ENCODE measurements around the gene PAPOLA. TPM values are rescaled to one million over a fixed set of nuclear protein-coding genes. Genes with fewer than 3 reads are reported as not detected.

PAPOLA gene
- total and polyA plus RNA-seq, 4 donors, result 62.2 to 285 (median 96.2) TPM

- no peak for DNase-seq
- Histone ChIP-seq H3K9ac (ENCODE audit: insufficient read depth in 1 of 2, low read length in 2 of 2) (no peak overlapping the region), H3K4me1 (ENCODE audit: control insufficient read depth in 5 of 5, insufficient read depth in 5 of 5, low read length in 5 of 5) (peaks cover 5 to 37% (median 6%) of the 10 kb centered on the region in 5 donors), H3K27ac (ENCODE audit: low read depth in 1 of 2, low read length in 1 of 2) (no peak overlapping the region), H3K27me3 (ENCODE audit: control insufficient read depth in 3 of 3, insufficient read depth in 3 of 3, low read length in 2 of 3) (no peaks in the 10 kb centered on the region), H3K4me3 (no peak overlapping the region), H3K9me3 (ENCODE audit: control insufficient read depth in 4 of 4, insufficient read depth in 3 of 4, low read length in 3 of 4) (peaks cover 0 to 3% (median 0%) of the 10 kb centered on the region in 4 donors), H3K36me3 (ENCODE audit: control insufficient read depth in 4 of 4, insufficient read depth in 4 of 4, low read length in 4 of 4) (no peaks in the 10 kb centered on the region)
- no peak for ATAC-seq (ENCODE audit: insufficient read depth, low FRiP score)
- WGBS, 2 donors, result 61 to 86% methylated on average over 1 of the region's 1 CpG
- no peak for TF ChIP-seq CTCF (IDR thresholded peaks at IDR 0.05; ENCODE audit: control extremely low read depth, extremely low read depth)
These were observed 9.5 kb downstream of the PAPOLA start for GRCh38 chr14:96511667-96512066.

GRCh38 chr14:96512122-96512521 is 9.9 kb downstream of the PAPOLA start:
- Histone ChIP-seq H3K36me3 (ENCODE audit: control insufficient read depth in 4 of 4, insufficient read depth in 4 of 4, low read length in 4 of 4) (no peaks in the 10 kb centered on the region), H3K4me3 (no peak overlapping the region), H3K4me1 (ENCODE audit: control insufficient read depth in 5 of 5, insufficient read depth in 5 of 5, low read length in 5 of 5) (peaks cover 5 to 37% (median 6%) of the 10 kb centered on the region in 5 donors), H3K9me3 (ENCODE audit: control insufficient read depth in 4 of 4, insufficient read depth in 3 of 4, low read length in 3 of 4) (no peaks in the 10 kb centered on the region), H3K9ac (ENCODE audit: insufficient read depth in 1 of 2, low read length in 2 of 2) (no peak overlapping the region), H3K27ac (ENCODE audit: low read depth in 1 of 2, low read length in 1 of 2) (no peak overlapping the region), H3K27me3 (ENCODE audit: control insufficient read depth in 3 of 3, insufficient read depth in 3 of 3, low read length in 2 of 3) (no peaks in the 10 kb centered on the region)
- no peak for TF ChIP-seq CTCF (IDR thresholded peaks at IDR 0.05; ENCODE audit: control extremely low read depth, extremely low read depth)
- ATAC-seq (ENCODE audit: insufficient read depth, low FRiP score) (no peak), DNase-seq (no peak)
- WGBS, 2 donors, result 86% methylated on average over 2 of the region's 2 CpGs

- 83 to 85% methylated on average over 5 of the region's 5 CpGs for WGBS, 2 donors
- ATAC-seq (ENCODE audit: insufficient read depth, low FRiP score), result no peak
- H3K9me3 ChIP-seq (ENCODE audit: control insufficient read depth in 4 of 4, insufficient read depth in 3 of 4, low read length in 3 of 4), result no peaks in the 10 kb centered on the region
- H3K27me3 ChIP-seq (ENCODE audit: control insufficient read depth in 3 of 3, insufficient read depth in 3 of 3, low read length in 2 of 3), result no peaks in the 10 kb centered on the region
- no peak overlapping the region for H3K27ac ChIP-seq (ENCODE audit: low read depth in 1 of 2, low read length in 1 of 2)
- peaks cover 5 to 37% (median 6%) of the 10 kb centered on the region in 5 donors for H3K4me1 ChIP-seq (ENCODE audit: control insufficient read depth in 5 of 5, insufficient read depth in 5 of 5, low read length in 5 of 5)
- no peak for DNase-seq
- no peak overlapping the region for H3K4me3 ChIP-seq
- TF ChIP-seq CTCF (IDR thresholded peaks at IDR 0.05; ENCODE audit: control extremely low read depth, extremely low read depth), result no peak
- no peak overlapping the region for H3K9ac ChIP-seq (ENCODE audit: insufficient read depth in 1 of 2, low read length in 2 of 2)
- H3K36me3 ChIP-seq (ENCODE audit: control insufficient read depth in 4 of 4, insufficient read depth in 4 of 4, low read length in 4 of 4), result no peaks in the 10 kb centered on the region
These were observed 10.6 kb downstream of the PAPOLA start for GRCh38 chr14:96512602-96513397.
